Trophoblast cell (in vitro differentiated cells and primary cell): ENCODE measurements around the gene S100A7A.

Source experiments
- DNase-seq, 2 donors: peaks; one replicate each; pipeline ENCODE4 v3.0.0-alpha.2; 2016
- H2AFZ ChIP-seq: 2 replicates; pipeline ENCODE4 v1.6.1; 2013; ENCODE audit warnings: low read length, moderate library complexity, mild to moderate bottlenecking; ENCODE audit not compliant: insufficient read depth, poor library complexity
- H2AK5ac ChIP-seq: 2 replicates; pipeline ENCODE4 v1.6.1; 2013; ENCODE audit warnings: mild to moderate bottlenecking, low read length
- H2BK120ac ChIP-seq: 2 replicates; pipeline ENCODE4 v1.6.1; 2013; ENCODE audit warnings: low read length, mild to moderate bottlenecking, moderate library complexity; ENCODE audit not compliant: insufficient read depth, poor library complexity
- H2BK12ac ChIP-seq: 2 replicates; pipeline ENCODE4 v1.6.1; 2013; ENCODE audit warnings: mild to moderate bottlenecking, low read length, moderate library complexity
- H2BK5ac ChIP-seq: 2 replicates; pipeline ENCODE4 v1.6.1; 2013; ENCODE audit warnings: low read length, low read depth, moderate library complexity, mild to moderate bottlenecking; ENCODE audit not compliant: poor library complexity
- H3K14ac ChIP-seq: 2 replicates; pipeline ENCODE4 v1.6.1; 2013; ENCODE audit warnings: mild to moderate bottlenecking, low read length
- H3K18ac ChIP-seq: 2 replicates; pipeline ENCODE4 v1.6.1; 2013; ENCODE audit warnings: mild to moderate bottlenecking, low read length
- H3K23ac ChIP-seq: 2 replicates; pipeline ENCODE4 v1.6.1; 2013; ENCODE audit warnings: low read length
- H3K27ac ChIP-seq: 2 replicates; pipeline ENCODE4 v1.5.1; 2013; ENCODE audit warnings: low read depth, mild to moderate bottlenecking, inconsistent platforms, low read length, moderate library complexity
- H3K27me3 ChIP-seq: 2 replicates; pipeline ENCODE4 v1.6.1; 2013; ENCODE audit warnings: inconsistent platforms, mild to moderate bottlenecking, low read length, moderate library complexity; ENCODE audit not compliant: insufficient read depth
- H3K36me3 ChIP-seq, 2 experiments: 1 replicate in 1 of 2; 2 replicates in 1 of 2; pipeline ENCODE4 v1.6.1; 2013; ENCODE audit warnings: low read length in 2 of 2, mild to moderate bottlenecking in 2 of 2, moderate library complexity in 1 of 2; ENCODE audit not compliant: insufficient read depth in 2 of 2, control insufficient read depth in 1 of 2
- H3K4ac ChIP-seq: 2 replicates; pipeline ENCODE4 v1.6.1; 2013; ENCODE audit warnings: low read depth, mild to moderate bottlenecking, low read length, moderate library complexity
- H3K4me1 ChIP-seq, 2 experiments: 1 replicate in 1 of 2; 2 replicates in 1 of 2; pipeline ENCODE4 v1.6.1; 2013; ENCODE audit warnings: low read length in 2 of 2, mild to moderate bottlenecking in 2 of 2, moderate library complexity in 1 of 2; ENCODE audit not compliant: insufficient read depth in 2 of 2, control insufficient read depth in 1 of 2
- H3K4me2 ChIP-seq: 2 replicates; pipeline ENCODE4 v1.6.1; 2013; ENCODE audit warnings: inconsistent platforms, mild to moderate bottlenecking, low read length, moderate library complexity
- H3K4me3 ChIP-seq: 2 replicates; pipeline ENCODE4 v1.5.1; 2013; ENCODE audit warnings: mild to moderate bottlenecking, low read depth, low read length, inconsistent platforms
- H3K79me1 ChIP-seq: one replicate; pipeline ENCODE4 v1.6.1; 2013; ENCODE audit warnings: low read length
- H3K79me2 ChIP-seq: 2 replicates; pipeline ENCODE4 v1.6.1; 2013; ENCODE audit warnings: low read length, mild to moderate bottlenecking; ENCODE audit not compliant: control insufficient read depth, insufficient read depth, poor library complexity
- H3K9ac ChIP-seq: 2 replicates; pipeline ENCODE4 v1.6.1; 2013; ENCODE audit warnings: mild to moderate bottlenecking, low read length
- H3K9me3 ChIP-seq: 2 replicates; pipeline ENCODE4 v1.6.1; 2013; ENCODE audit warnings: low read depth, mild to moderate bottlenecking, control low read depth, inconsistent platforms, low read length; ENCODE audit not compliant: insufficient read depth
- H4K12ac ChIP-seq: 2 replicates; pipeline ENCODE4 v1.6.1; 2013; ENCODE audit warnings: low read depth, mild to moderate bottlenecking, low read length, moderate library complexity
- H4K8ac ChIP-seq: 2 replicates; pipeline ENCODE4 v1.6.1; 2013; ENCODE audit warnings: low read depth, mild to moderate bottlenecking, low read length, moderate library complexity
- H4K91ac ChIP-seq: one replicate; pipeline ENCODE4 v1.6.1; 2013; ENCODE audit warnings: low read depth, mild to moderate bottlenecking, low read length, moderate library complexity
- WGBS: extraction: QIAGEN DNeasy Blood & Tissue Kit; methylation state at CpG from one replicate; pipeline ENCODE4 v1.1.7; 2013; ENCODE audit warnings: missing lambda C conversion rate; ENCODE audit not compliant: insufficient read length, insufficient coverage; ENCODE audit errors: extremely low coverage; 5-methylcytosine and 5-hydroxymethylcytosine counted together

The S100A7A gene

GRCh38 chr1:153371231-153371630 is 45.1 kb upstream of the S100A7A start:
- H4K91ac ChIP-seq, result no peak overlapping the region
- no peak overlapping the region for H2BK12ac ChIP-seq
- no peaks in the 10 kb centered on the region for H3K27me3 ChIP-seq
- H3K4ac ChIP-seq, result no peak overlapping the region
- H3K18ac ChIP-seq, result no peak overlapping the region
- DNase-seq, result no peak
- no peak overlapping the region for H3K23ac ChIP-seq
- no peak overlapping the region for H2AFZ ChIP-seq
- no peak overlapping the region for H3K4me3 ChIP-seq
- no CpG with 5 or more reads among the region's 1 CpG for WGBS
- H4K8ac ChIP-seq, result no peak overlapping the region
- H3K9ac ChIP-seq, result no peak overlapping the region
- no peak overlapping the region for H3K27ac ChIP-seq
- no peak overlapping the region for H3K14ac ChIP-seq
- no peaks in the 10 kb centered on the region for H3K4me1 ChIP-seq
- H3K36me3 ChIP-seq, result no peaks in the 10 kb centered on the region
- no peak overlapping the region for H2AK5ac ChIP-seq
- H3K79me1 ChIP-seq, result no peaks in the 10 kb centered on the region
- no peaks in the 10 kb centered on the region for H3K79me2 ChIP-seq
- H2BK5ac ChIP-seq, result no peak overlapping the region
- H2BK120ac ChIP-seq, result no peak overlapping the region
- H3K4me2 ChIP-seq, result no peak overlapping the region
- no peak overlapping the region for H4K12ac ChIP-seq
- H3K9me3 ChIP-seq, result no peaks in the 10 kb centered on the region

- Histone ChIP-seq H3K79me2 (no peaks in the 10 kb centered on the region), H3K14ac (no peak overlapping the region), H3K4me3 (no peak overlapping the region), H3K4me2 (no peak overlapping the region), H3K27ac (no peak overlapping the region), H3K9ac (no peak overlapping the region), H2BK120ac (no peak overlapping the region), H3K23ac (no peak overlapping the region), H3K9me3 (peaks cover 1% of the 10 kb centered on the region), H3K79me1 (no peaks in the 10 kb centered on the region), H4K91ac (no peak overlapping the region), H2AK5ac (no peak overlapping the region), H2AFZ (no peak overlapping the region), H2BK5ac (no peak overlapping the region), H3K27me3 (no peaks in the 10 kb centered on the region), H3K36me3 (no peaks in the 10 kb centered on the region), H3K4me1 (no peaks in the 10 kb centered on the region), H3K4ac (no peak overlapping the region), H4K12ac (no peak overlapping the region), H3K18ac (no peak overlapping the region), H2BK12ac (no peak overlapping the region), H4K8ac (no peak overlapping the region)
- no CpG with 5 or more reads among the region's 2 CpGs for WGBS
- DNase-seq, result no peak
These were observed 43.7 kb upstream of the S100A7A start for GRCh38 chr1:153372571-153372970.

GRCh38 chr1:153374071-153374470 is 42.2 kb upstream of the S100A7A start:
- no peaks in the 10 kb centered on the region for H3K4me1 ChIP-seq
- H3K4ac ChIP-seq, result no peak overlapping the region
- H2AFZ ChIP-seq, result no peak overlapping the region
- H4K12ac ChIP-seq, result no peak overlapping the region
- H3K23ac ChIP-seq, result no peak overlapping the region
- no peak overlapping the region for H3K4me3 ChIP-seq
- H4K91ac ChIP-seq, result no peak overlapping the region
- no peak overlapping the region for H3K14ac ChIP-seq
- no peak overlapping the region for H3K27ac ChIP-seq
- no peaks in the 10 kb centered on the region for H3K36me3 ChIP-seq
- H4K8ac ChIP-seq, result no peak overlapping the region
- no peak overlapping the region for H3K18ac ChIP-seq
- no peak overlapping the region for H3K4me2 ChIP-seq
- H3K9ac ChIP-seq, result no peak overlapping the region
- no peak overlapping the region for H2BK120ac ChIP-seq
- DNase-seq, result no peak
- H3K9me3 ChIP-seq, result peaks cover 3% of the 10 kb centered on the region
- WGBS, result no CpG with 5 or more reads among the region's 2 CpGs
- no peaks in the 10 kb centered on the region for H3K79me1 ChIP-seq
- no peak overlapping the region for H2BK12ac ChIP-seq
- no peaks in the 10 kb centered on the region for H3K27me3 ChIP-seq
- H2AK5ac ChIP-seq, result no peak overlapping the region
- H2BK5ac ChIP-seq, result no peak overlapping the region
- H3K79me2 ChIP-seq, result no peaks in the 10 kb centered on the region

GRCh38 chr1:153375511-153375910 is 40.8 kb upstream of the S100A7A start, which contains the start of gene S100A12:
S100A12 (minus strand) TSS chr1:153375621; CDS start chr1:153374592, 1,029 bp downstream.
- no peak within 1 kb of the TSS for H3K4me3 ChIP-seq
- no peak within 1 kb of the TSS for H4K91ac ChIP-seq
- no peak within 1 kb of the TSS for H3K9ac ChIP-seq
- no peaks in the 10 kb centered on the region for H3K36me3 ChIP-seq
- no peaks in the 10 kb centered on the region for H3K79me2 ChIP-seq
- no peaks in the 10 kb centered on the region for H3K4me1 ChIP-seq
- no peak within 1 kb of the TSS for H2AFZ ChIP-seq
- H2AK5ac ChIP-seq, result no peak within 1 kb of the TSS
- H3K23ac ChIP-seq, result no peak within 1 kb of the TSS
- H3K27me3 ChIP-seq, result no peaks in the 10 kb centered on the region
- no peak within 1 kb of the TSS for H2BK5ac ChIP-seq
- H3K18ac ChIP-seq, result no peak within 1 kb of the TSS
- H3K4ac ChIP-seq, result no peak within 1 kb of the TSS
- H3K9me3 ChIP-seq, result peaks cover 3% of the 10 kb centered on the region
- no peak within 1 kb of the TSS for H3K14ac ChIP-seq
- no peak within 1 kb of the TSS for H2BK120ac ChIP-seq
- no CpG with 5 or more reads among the region's 1 CpG for WGBS
- no peaks in the 10 kb centered on the region for H3K79me1 ChIP-seq
- DNase-seq, result peak in 1 of 2 donors; percentile 79
- H3K4me2 ChIP-seq, result no peak within 1 kb of the TSS
- no peak within 1 kb of the TSS for H3K27ac ChIP-seq
- no peak within 1 kb of the TSS for H2BK12ac ChIP-seq
- no peak within 1 kb of the TSS for H4K8ac ChIP-seq
- no peak within 1 kb of the TSS for H4K12ac ChIP-seq
